Measurements from ENCODE around the gene MALAT1. TPM values are rescaled to one million over a fixed set of nuclear protein-coding genes. Genes with fewer than 3 reads are reported as not detected.
A peak's percentile ranks its signal among the peaks of the same experiment; 100 is the strongest.

The MALAT1 gene
- total and polyA plus RNA-seq, 2 of the 13 experiments (the other 11 are each of a cell fraction or from before 2014, with no cell fraction given) = 143 to 1,237 TPM

- TF ChIP-seq, protein P1, sequence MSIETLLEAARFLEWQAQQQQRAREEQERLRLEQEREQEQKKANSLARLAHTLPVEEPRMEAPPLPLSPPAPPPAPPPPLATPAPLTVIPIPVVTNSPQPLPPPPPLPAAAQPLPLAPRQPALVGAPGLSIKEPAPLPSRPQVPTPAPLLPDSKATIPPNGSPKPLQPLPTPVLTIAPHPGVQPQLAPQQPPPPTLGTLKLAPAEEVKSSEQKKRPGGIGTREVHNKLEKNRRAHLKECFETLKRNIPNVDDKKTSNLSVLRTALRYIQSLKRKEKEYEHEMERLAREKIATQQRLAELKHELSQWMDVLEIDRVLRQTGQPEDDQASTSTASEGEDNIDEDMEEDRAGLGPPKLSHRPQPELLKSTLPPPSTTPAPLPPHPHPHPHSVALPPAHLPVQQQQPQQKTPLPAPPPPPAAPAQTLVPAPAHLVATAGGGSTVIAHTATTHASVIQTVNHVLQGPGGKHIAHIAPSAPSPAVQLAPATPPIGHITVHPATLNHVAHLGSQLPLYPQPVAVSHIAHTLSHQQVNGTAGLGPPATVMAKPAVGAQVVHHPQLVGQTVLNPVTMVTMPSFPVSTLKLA (IDR thresholded peaks at IDR 0.05) = peak; percentile 72; the same call in 1 of the 2 replicates
- no peak for TF ChIP-seq XRCC5 (optimal IDR thresholded peaks at IDR 0.05; ENCODE audit: low read length)
- TF ChIP-seq, protein P2, sequence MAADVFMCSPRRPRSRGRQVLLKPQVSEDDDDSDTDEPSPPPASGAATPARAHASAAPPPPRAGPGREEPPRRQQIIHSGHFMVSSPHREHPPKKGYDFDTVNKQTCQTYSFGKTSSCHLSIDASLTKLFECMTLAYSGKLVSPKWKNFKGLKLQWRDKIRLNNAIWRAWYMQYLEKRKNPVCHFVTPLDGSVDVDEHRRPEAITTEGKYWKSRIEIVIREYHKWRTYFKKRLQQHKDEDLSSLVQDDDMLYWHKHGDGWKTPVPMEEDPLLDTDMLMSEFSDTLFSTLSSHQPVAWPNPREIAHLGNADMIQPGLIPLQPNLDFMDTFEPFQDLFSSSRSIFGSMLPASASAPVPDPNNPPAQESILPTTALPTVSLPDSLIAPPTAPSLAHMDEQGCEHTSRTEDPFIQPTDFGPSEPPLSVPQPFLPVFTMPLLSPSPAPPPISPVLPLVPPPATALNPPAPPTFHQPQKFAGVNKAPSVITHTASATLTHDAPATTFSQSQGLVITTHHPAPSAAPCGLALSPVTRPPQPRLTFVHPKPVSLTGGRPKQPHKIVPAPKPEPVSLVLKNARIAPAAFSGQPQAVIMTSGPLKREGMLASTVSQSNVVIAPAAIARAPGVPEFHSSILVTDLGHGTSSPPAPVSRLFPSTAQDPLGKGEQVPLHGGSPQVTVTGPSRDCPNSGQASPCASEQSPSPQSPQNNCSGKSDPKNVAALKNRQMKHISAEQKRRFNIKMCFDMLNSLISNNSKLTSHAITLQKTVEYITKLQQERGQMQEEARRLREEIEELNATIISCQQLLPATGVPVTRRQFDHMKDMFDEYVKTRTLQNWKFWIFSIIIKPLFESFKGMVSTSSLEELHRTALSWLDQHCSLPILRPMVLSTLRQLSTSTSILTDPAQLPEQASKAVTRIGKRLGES (CRISPR knock-in tag; IDR thresholded peaks at IDR 0.05; ENCODE audit: borderline replicate concordance) = no peak
- TF ChIP-seq ZXDC (CRISPR knock-in tag; IDR thresholded peaks at IDR 0.05) = no peak
- peak; percentile 29; the same call in 1 of the 2 replicates for TF ChIP-seq ZNF501 (CRISPR knock-in tag; IDR thresholded peaks at IDR 0.05)
- TF ChIP-seq ZNF564 (CRISPR knock-in tag; IDR thresholded peaks at IDR 0.05) = no peak
- no peak for TF ChIP-seq HMGA1 (CRISPR knock-in tag; conservative IDR thresholded peaks at IDR 0.05)
- TF ChIP-seq ZNF746 (CRISPR knock-in tag; IDR thresholded peaks at IDR 0.05) = no peak; the same call in 1 of the 2 replicates
- TF ChIP-seq PLRG1 (conservative IDR thresholded peaks at IDR 0.05) = no peak
- TF ChIP-seq ZMYM3 (CRISPR knock-in tag; IDR thresholded peaks at IDR 0.05) = peak; percentile 58; the same call in 1 of the 2 replicates
- TF ChIP-seq NFKBIZ (CRISPR knock-in tag; IDR thresholded peaks at IDR 0.05) = no peak
- no peak for TF ChIP-seq ZNF761 (CRISPR knock-in tag; conservative IDR thresholded peaks at IDR 0.05)
Observed at GRCh38 chr11:65487467-65488272, 11.2 kb upstream of the MALAT1 start (continued).

Data from HepG2 (cell line).